ENCODE data around the gene SAMHD1. TPM values are rescaled to one million over a fixed set of nuclear protein-coding genes. Genes with fewer than 3 reads are reported as not detected.

The SAMHD1 gene
- total and polyA plus RNA-seq, 9 of the 15 experiments (the other 6 are each of a cell fraction or from before 2014, with no cell fraction given): 6.8 to 20.4 (median 14.8) TPM

DNA sequence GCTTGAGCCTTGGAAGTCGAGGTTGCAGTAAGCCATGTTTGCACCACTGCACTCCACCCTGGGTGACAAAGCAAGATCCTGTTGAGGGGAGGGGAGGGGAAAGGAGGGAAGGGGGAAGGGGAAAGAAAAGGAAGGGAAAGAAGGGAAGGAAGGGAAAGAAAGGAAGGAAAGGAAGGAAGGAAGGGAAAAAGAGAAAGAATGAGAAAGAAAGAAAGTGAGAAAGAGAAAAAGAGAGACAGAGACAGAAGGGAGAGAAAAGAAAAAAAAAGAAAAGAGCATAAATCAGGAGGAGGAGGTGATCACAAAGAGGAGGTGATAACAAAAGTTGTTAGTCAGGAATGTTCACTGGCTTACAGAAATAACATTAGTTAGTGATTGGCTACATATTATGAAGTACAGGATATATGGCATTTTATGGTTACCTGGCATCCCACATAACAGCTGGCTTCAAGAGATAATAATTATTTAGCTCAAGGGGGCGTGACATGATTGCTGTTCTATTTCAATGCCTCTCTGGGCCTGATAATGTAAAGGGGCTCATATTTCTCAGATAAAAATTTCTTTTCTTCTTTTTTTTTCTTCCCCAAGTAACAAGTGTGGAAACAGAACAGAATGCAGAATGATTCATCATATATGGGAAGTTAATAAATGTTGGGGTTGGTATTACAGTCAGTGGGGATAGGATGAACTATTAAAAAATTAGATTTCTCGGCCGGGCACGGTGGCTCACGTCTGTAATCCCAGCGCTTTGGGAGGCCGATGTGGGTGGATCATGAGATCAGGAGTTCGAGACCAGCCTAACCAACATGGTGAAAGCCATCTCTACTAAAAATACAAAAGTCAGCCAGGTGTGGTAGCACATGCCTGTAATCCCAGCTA lies 27.1 kb downstream of the SAMHD1 start (continued):
- TF ChIP-seq, protein P1, sequence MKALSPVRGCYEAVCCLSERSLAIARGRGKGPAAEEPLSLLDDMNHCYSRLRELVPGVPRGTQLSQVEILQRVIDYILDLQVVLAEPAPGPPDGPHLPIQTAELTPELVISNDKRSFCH (CRISPR knock-in tag; IDR thresholded peaks at IDR 0.05): no peak
- TF ChIP-seq, protein P1 (tag; IDR thresholded peaks at IDR 0.05): no peak
- TF ChIP-seq ZNF830 (CRISPR knock-in tag; IDR thresholded peaks at IDR 0.05) (no peak), CEBPG (CRISPR knock-in tag; IDR thresholded peaks at IDR 0.05) (no peak), CEBPG (tag; conservative IDR thresholded peaks at IDR 0.05 in 1 of 2, IDR thresholded peaks at IDR 0.05 in 1 of 2) (no peak), NFYB (IDR thresholded peaks at IDR 0.05; ENCODE audit: extremely low read depth, insufficient read length) (no peak), ZBTB17 (CRISPR knock-in tag; IDR thresholded peaks at IDR 0.05) (no peak)
- TF ChIP-seq, protein P2, sequence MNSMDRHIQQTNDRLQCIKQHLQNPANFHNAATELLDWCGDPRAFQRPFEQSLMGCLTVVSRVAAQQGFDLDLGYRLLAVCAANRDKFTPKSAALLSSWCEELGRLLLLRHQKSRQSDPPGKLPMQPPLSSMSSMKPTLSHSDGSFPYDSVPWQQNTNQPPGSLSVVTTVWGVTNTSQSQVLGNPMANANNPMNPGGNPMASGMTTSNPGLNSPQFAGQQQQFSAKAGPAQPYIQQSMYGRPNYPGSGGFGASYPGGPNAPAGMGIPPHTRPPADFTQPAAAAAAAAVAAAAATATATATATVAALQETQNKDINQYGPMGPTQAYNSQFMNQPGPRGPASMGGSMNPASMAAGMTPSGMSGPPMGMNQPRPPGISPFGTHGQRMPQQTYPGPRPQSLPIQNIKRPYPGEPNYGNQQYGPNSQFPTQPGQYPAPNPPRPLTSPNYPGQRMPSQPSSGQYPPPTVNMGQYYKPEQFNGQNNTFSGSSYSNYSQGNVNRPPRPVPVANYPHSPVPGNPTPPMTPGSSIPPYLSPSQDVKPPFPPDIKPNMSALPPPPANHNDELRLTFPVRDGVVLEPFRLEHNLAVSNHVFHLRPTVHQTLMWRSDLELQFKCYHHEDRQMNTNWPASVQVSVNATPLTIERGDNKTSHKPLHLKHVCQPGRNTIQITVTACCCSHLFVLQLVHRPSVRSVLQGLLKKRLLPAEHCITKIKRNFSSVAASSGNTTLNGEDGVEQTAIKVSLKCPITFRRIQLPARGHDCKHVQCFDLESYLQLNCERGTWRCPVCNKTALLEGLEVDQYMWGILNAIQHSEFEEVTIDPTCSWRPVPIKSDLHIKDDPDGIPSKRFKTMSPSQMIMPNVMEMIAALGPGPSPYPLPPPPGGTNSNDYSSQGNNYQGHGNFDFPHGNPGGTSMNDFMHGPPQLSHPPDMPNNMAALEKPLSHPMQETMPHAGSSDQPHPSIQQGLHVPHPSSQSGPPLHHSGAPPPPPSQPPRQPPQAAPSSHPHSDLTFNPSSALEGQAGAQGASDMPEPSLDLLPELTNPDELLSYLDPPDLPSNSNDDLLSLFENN (IDR thresholded peaks at IDR 0.05; ENCODE audit: low read depth in 2 of 2, low read length in 2 of 2): no peak
- TF ChIP-seq, protein P3, sequence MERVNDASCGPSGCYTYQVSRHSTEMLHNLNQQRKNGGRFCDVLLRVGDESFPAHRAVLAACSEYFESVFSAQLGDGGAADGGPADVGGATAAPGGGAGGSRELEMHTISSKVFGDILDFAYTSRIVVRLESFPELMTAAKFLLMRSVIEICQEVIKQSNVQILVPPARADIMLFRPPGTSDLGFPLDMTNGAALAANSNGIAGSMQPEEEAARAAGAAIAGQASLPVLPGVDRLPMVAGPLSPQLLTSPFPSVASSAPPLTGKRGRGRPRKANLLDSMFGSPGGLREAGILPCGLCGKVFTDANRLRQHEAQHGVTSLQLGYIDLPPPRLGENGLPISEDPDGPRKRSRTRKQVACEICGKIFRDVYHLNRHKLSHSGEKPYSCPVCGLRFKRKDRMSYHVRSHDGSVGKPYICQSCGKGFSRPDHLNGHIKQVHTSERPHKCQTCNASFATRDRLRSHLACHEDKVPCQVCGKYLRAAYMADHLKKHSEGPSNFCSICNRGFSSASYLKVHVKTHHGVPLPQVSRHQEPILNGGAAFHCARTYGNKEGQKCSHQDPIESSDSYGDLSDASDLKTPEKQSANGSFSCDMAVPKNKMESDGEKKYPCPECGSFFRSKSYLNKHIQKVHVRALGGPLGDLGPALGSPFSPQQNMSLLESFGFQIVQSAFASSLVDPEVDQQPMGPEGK (CRISPR knock-in tag; IDR thresholded peaks at IDR 0.05; ENCODE audit: borderline replicate concordance): no peak
- TF ChIP-seq, protein P4, sequence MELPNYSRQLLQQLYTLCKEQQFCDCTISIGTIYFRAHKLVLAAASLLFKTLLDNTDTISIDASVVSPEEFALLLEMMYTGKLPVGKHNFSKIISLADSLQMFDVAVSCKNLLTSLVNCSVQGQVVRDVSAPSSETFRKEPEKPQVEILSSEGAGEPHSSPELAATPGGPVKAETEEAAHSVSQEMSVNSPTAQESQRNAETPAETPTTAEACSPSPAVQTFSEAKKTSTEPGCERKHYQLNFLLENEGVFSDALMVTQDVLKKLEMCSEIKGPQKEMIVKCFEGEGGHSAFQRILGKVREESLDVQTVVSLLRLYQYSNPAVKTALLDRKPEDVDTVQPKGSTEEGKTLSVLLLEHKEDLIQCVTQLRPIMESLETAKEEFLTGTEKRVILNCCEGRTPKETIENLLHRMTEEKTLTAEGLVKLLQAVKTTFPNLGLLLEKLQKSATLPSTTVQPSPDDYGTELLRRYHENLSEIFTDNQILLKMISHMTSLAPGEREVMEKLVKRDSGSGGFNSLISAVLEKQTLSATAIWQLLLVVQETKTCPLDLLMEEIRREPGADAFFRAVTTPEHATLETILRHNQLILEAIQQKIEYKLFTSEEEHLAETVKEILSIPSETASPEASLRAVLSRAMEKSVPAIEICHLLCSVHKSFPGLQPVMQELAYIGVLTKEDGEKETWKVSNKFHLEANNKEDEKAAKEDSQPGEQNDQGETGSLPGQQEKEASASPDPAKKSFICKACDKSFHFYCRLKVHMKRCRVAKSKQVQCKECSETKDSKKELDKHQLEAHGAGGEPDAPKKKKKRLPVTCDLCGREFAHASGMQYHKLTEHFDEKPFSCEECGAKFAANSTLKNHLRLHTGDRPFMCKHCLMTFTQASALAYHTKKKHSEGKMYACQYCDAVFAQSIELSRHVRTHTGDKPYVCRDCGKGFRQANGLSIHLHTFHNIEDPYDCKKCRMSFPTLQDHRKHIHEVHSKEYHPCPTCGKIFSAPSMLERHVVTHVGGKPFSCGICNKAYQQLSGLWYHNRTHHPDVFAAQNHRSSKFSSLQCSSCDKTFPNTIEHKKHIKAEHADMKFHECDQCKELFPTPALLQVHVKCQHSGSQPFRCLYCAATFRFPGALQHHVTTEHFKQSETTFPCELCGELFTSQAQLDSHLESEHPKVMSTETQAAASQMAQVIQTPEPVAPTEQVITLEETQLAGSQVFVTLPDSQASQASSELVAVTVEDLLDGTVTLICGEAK (IDR thresholded peaks at IDR 0.05): peak; percentile 46; the same call in 1 of the 2 replicates
- TF ChIP-seq, protein P4 (CRISPR knock-in tag; IDR thresholded peaks at IDR 0.05): no peak

All from K562 (cell line).